K562 (cell line): ENCODE measurements around the gene TMEM214. TPM values are rescaled to one million over a fixed set of nuclear protein-coding genes. Genes with fewer than 3 reads are reported as not detected.

Experiments used
- CUX1 ChIP-seq: fragments of 200-800 bp; sonication (Bioruptor generic); IDR thresholded peaks from 2 replicates; pipeline ENCODE4 v1.6.1; 2016; ENCODE audit warnings: missing genetic modification characterization, missing compliant biosample characterization
- HDAC8 ChIP-seq: fragments of 450-650 bp; IDR thresholded peaks from 2 replicates; pipeline ENCODE4 v1.6.1; 2016; ENCODE audit warnings: mild to moderate bottlenecking, missing genetic modification characterization, moderate library complexity, missing compliant biosample characterization
- HSF4 ChIP-seq: fragments of 250-450 bp; sonication (Bioruptor Pico); IDR thresholded peaks from 2 replicates; pipeline ENCODE4 v2.1.2; 2022; ENCODE audit warnings: mild to moderate bottlenecking, moderate library complexity, borderline replicate concordance
- MAZ ChIP-seq, 2 experiments: fragments of 450-650 bp in 1 of 2; sonication (generic) in 1 of 2; formaldehyde crosslinking; IDR thresholded peaks in 1 of 2; conservative IDR thresholded peaks in 1 of 2; 2 replicates each; pipeline versions ENCODE4 v1.4.0 to v1.5.0; 2020; ENCODE audit warnings: mild to moderate bottlenecking in 1 of 2, missing genetic modification reagents in 1 of 2
- polyA plus RNA-seq, 8 experiments: library from polyadenylated mRNA; depleted of rRNA in 4 of 8; stranded (reverse) in 5 of 8; unstranded in 3 of 8; fragments of >200 nt; fragmentation: Nextera tagmentation in 2 of 8; fragmentation: Illumina TruSeq in 1 of 8; extraction: Ambion mirVana in 2 of 8; extraction: Trizol in 1 of 8; gene quantifications; 2 replicates each; pipeline versions ENCODE4 v1.2.1 to v1.2.3, GENCODE V29; 2011 to 2014; ENCODE audit warnings: inconsistent platforms in 1 of 8, missing spikeins in 1 of 8
- total RNA-seq, 7 experiments: library from RNA; depleted of rRNA in 6 of 7; stranded (reverse); fragments of >200 nt in 6 of 7; fragmentation: Illumina TruSeq in 2 of 7; extraction: Trizol in 2 of 7; gene quantifications; 2 replicates each; pipeline versions ENCODE4 v1.2.1 to v1.2.3, GENCODE V29; 2011 to 2021; ENCODE audit warnings: low replicate concordance in 1 of 7
- TF ChIP-seq, protein P1 (sequence below): fragments of 450-650 bp; IDR thresholded peaks from 2 replicates; pipeline ENCODE4 v1.6.1; 2016; ENCODE audit warnings: mild to moderate bottlenecking, moderate library complexity

TMEM214 gene
- total and polyA plus RNA-seq, 9 of the 15 experiments (the other 6 are each of a cell fraction or from before 2014, with no cell fraction given) = 11.4 to 81.4 (median 44.1) TPM

GRCh38 chr2:27019931-27020855 is 12.6 kb upstream of the TMEM214 start (continued):
- TF ChIP-seq, protein P1, sequence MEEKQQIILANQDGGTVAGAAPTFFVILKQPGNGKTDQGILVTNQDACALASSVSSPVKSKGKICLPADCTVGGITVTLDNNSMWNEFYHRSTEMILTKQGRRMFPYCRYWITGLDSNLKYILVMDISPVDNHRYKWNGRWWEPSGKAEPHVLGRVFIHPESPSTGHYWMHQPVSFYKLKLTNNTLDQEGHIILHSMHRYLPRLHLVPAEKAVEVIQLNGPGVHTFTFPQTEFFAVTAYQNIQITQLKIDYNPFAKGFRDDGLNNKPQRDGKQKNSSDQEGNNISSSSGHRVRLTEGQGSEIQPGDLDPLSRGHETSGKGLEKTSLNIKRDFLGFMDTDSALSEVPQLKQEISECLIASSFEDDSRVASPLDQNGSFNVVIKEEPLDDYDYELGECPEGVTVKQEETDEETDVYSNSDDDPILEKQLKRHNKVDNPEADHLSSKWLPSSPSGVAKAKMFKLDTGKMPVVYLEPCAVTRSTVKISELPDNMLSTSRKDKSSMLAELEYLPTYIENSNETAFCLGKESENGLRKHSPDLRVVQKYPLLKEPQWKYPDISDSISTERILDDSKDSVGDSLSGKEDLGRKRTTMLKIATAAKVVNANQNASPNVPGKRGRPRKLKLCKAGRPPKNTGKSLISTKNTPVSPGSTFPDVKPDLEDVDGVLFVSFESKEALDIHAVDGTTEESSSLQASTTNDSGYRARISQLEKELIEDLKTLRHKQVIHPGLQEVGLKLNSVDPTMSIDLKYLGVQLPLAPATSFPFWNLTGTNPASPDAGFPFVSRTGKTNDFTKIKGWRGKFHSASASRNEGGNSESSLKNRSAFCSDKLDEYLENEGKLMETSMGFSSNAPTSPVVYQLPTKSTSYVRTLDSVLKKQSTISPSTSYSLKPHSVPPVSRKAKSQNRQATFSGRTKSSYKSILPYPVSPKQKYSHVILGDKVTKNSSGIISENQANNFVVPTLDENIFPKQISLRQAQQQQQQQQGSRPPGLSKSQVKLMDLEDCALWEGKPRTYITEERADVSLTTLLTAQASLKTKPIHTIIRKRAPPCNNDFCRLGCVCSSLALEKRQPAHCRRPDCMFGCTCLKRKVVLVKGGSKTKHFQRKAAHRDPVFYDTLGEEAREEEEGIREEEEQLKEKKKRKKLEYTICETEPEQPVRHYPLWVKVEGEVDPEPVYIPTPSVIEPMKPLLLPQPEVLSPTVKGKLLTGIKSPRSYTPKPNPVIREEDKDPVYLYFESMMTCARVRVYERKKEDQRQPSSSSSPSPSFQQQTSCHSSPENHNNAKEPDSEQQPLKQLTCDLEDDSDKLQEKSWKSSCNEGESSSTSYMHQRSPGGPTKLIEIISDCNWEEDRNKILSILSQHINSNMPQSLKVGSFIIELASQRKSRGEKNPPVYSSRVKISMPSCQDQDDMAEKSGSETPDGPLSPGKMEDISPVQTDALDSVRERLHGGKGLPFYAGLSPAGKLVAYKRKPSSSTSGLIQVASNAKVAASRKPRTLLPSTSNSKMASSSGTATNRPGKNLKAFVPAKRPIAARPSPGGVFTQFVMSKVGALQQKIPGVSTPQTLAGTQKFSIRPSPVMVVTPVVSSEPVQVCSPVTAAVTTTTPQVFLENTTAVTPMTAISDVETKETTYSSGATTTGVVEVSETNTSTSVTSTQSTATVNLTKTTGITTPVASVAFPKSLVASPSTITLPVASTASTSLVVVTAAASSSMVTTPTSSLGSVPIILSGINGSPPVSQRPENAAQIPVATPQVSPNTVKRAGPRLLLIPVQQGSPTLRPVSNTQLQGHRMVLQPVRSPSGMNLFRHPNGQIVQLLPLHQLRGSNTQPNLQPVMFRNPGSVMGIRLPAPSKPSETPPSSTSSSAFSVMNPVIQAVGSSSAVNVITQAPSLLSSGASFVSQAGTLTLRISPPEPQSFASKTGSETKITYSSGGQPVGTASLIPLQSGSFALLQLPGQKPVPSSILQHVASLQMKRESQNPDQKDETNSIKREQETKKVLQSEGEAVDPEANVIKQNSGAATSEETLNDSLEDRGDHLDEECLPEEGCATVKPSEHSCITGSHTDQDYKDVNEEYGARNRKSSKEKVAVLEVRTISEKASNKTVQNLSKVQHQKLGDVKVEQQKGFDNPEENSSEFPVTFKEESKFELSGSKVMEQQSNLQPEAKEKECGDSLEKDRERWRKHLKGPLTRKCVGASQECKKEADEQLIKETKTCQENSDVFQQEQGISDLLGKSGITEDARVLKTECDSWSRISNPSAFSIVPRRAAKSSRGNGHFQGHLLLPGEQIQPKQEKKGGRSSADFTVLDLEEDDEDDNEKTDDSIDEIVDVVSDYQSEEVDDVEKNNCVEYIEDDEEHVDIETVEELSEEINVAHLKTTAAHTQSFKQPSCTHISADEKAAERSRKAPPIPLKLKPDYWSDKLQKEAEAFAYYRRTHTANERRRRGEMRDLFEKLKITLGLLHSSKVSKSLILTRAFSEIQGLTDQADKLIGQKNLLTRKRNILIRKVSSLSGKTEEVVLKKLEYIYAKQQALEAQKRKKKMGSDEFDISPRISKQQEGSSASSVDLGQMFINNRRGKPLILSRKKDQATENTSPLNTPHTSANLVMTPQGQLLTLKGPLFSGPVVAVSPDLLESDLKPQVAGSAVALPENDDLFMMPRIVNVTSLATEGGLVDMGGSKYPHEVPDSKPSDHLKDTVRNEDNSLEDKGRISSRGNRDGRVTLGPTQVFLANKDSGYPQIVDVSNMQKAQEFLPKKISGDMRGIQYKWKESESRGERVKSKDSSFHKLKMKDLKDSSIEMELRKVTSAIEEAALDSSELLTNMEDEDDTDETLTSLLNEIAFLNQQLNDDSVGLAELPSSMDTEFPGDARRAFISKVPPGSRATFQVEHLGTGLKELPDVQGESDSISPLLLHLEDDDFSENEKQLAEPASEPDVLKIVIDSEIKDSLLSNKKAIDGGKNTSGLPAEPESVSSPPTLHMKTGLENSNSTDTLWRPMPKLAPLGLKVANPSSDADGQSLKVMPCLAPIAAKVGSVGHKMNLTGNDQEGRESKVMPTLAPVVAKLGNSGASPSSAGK = no peak
- 0 out of 2 replicates have a peak, but pooled peaks have one; percentile 65 for TF ChIP-seq CUX1 (CRISPR knock-in tag)
- no peak for TF ChIP-seq HDAC8 (tag)
- TF ChIP-seq MAZ (CRISPR knock-in tag; conservative IDR thresholded peaks at IDR 0.05 in 1 of 2, IDR thresholded peaks at IDR 0.05 in 1 of 2) = peak; percentile 34 to 44; a peak in 2 of 4 replicates
- 0 out of 2 replicates have a peak, but pooled peaks have one; percentile 55 for TF ChIP-seq HSF4 (CRISPR knock-in tag)
